ENCODE measurements around the gene PAFAH2. TPM values are rescaled to one million over a fixed set of nuclear protein-coding genes. Genes with fewer than 3 reads are reported as not detected.

Gene PAFAH2
- total RNA-seq, 1 experiment from 2014 or later, result 12.4 TPM

- H3K18ac ChIP-seq (ENCODE audit: insufficient read length, low read depth, low read length), result no peak overlapping the region
- H2BK5ac ChIP-seq (ENCODE audit: insufficient read length, low read length), result no peak overlapping the region
- H4K8ac ChIP-seq (replicated peaks; ENCODE audit: insufficient read length, low read depth, low read length), result no peak overlapping the region
- no peak overlapping the region for H3T11ph ChIP-seq (ENCODE audit: low read length)
- no peak overlapping the region for H2AFZ ChIP-seq (ENCODE audit: low read length)
- H4K20me1 ChIP-seq (ENCODE audit: control insufficient read depth, insufficient read depth, insufficient read length), result no peaks in the 10 kb centered on the region
- no peaks in the 10 kb centered on the region for H3K23me2 ChIP-seq (ENCODE audit: insufficient read length, low read depth, low read length, poor library complexity, severe bottlenecking)
- no peaks in the 10 kb centered on the region for H3K9me3 Mint-ChIP-seq
- no peak overlapping the region for H2BK120ac ChIP-seq (ENCODE audit: low read depth, low read length, poor library complexity, severe bottlenecking)
- no peak overlapping the region for H3K14ac ChIP-seq (ENCODE audit: insufficient read depth, low read length)
- H3K36me3 Mint-ChIP-seq (ENCODE audit: insufficient read depth in 1 of 3, low read depth in 3 of 3), result no peaks in the 10 kb centered on the region
- no peak overlapping the region for H4K91ac ChIP-seq (ENCODE audit: insufficient read length, low read depth, low read length)
- H3K27me3 ChIP-seq (ENCODE audit: insufficient read depth, low read length), result no peaks in the 10 kb centered on the region
- H3K4ac ChIP-seq (ENCODE audit: low read depth, low read length), result no peak overlapping the region
- no peaks in the 10 kb centered on the region for H3K9me3 ChIP-seq (ENCODE audit: control insufficient read depth, low read depth, low read length)
- H3K4me3 Mint-ChIP-seq, result no peak overlapping the region
- TF ChIP-seq CTCF (conservative IDR thresholded peaks at IDR 0.05), result no peak
- H3K27me3 Mint-ChIP-seq (ENCODE audit: low read depth), result peaks cover 3% of the 10 kb centered on the region; the same call in 1 of the 2 replicates
- no peak overlapping the region for H3K23ac ChIP-seq (ENCODE audit: insufficient read length, low read depth, low read length)
- no peak overlapping the region for H2BK20ac ChIP-seq (ENCODE audit: low read depth, low read length, poor library complexity, severe bottlenecking)
- WGBS (ENCODE audit: extremely low coverage, insufficient read length, low lambda C conversion rate), result no CpG with 5 or more reads among the region's 10 CpGs
- no peak overlapping the region for H3K56ac ChIP-seq (ENCODE audit: insufficient read length, low read depth, low read length)
- peaks cover 11 to 29% of the 10 kb centered on the region in 2 experiments for H3K4me1 Mint-ChIP-seq
- no peak overlapping the region for H2BK15ac ChIP-seq (ENCODE audit: low read depth, low read length)
- H3K79me1 ChIP-seq (ENCODE audit: insufficient read depth, low read depth, low read length, poor library complexity, severe bottlenecking), result no peaks in the 10 kb centered on the region
- H3K4me2 ChIP-seq (ENCODE audit: insufficient read depth, insufficient read length, low read length), result no peak overlapping the region
- no peak overlapping the region for H3K27ac ChIP-seq (ENCODE audit: insufficient read length, low read depth, low read length)
- H3K9ac ChIP-seq (ENCODE audit: extremely low read depth, insufficient read length, low read length), result no peak overlapping the region
- no peaks in the 10 kb centered on the region for H3K79me2 ChIP-seq (ENCODE audit: insufficient read depth, low read length)
- no peak overlapping the region for H3K27ac Mint-ChIP-seq
- no peak overlapping the region for H2AK5ac ChIP-seq (ENCODE audit: insufficient read length, low read length)
- H3K4me1 ChIP-seq (ENCODE audit: insufficient read depth, low read length), result no peaks in the 10 kb centered on the region
- H4K5ac ChIP-seq (ENCODE audit: insufficient read length, low read depth, low read length), result no peak overlapping the region
- DNase-seq, result no peak
- H2BK12ac ChIP-seq (ENCODE audit: insufficient read length, low read depth, low read length), result no peak overlapping the region
Measured at GRCh38 chr1:26016258-26016952, 18.5 kb upstream of the PAFAH2 start.

Measured in H9 (cell line).